ENCODE measurements around the gene HGFAC.

The HGFAC gene

DNA sequence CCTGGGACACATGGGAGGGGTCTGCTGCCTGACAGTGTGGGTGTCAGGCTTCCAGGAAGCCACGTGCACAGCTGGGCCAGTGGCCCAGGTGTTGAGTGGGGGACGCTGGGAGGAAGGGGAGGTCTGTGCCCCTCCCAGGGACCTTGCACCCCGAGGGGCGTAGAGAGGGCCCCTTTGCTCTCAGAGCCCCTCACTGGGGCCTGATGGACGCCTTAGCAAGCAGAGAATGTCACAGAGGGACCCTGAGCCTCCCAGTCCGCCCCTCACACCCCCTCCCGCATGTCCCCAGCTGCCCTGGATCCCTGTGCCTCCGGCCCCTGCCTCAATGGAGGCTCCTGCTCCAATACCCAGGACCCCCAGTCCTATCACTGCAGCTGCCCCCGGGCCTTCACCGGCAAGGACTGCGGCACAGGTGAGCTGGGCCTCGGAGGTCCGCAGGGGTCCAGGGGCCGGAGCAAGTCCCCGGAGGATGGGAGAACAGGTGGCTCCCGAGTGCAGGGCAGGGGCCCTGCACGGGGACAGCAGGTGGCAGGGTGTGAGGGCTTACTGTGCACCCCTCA lies 2.1 kb downstream of the HGFAC start:
- Histone ChIP-seq H3K4me3 (ENCODE audit: severe bottlenecking) (no peak overlapping the region), H3K9me3 (ENCODE audit: severe bottlenecking) (no peaks in the 10 kb centered on the region), H3K27ac (ENCODE audit: poor library complexity, severe bottlenecking) (no peak overlapping the region), H3K36me3 (ENCODE audit: low read depth) (no peaks in the 10 kb centered on the region), H3K4me1 (ENCODE audit: insufficient read depth, poor library complexity, severe bottlenecking) (peaks cover 12% of the 10 kb centered on the region), H3K27me3 (ENCODE audit: insufficient read depth, poor library complexity, severe bottlenecking) (no peaks in the 10 kb centered on the region)
- ATAC-seq (ENCODE audit: low read depth), result no peak
- TF ChIP-seq, protein P1, sequence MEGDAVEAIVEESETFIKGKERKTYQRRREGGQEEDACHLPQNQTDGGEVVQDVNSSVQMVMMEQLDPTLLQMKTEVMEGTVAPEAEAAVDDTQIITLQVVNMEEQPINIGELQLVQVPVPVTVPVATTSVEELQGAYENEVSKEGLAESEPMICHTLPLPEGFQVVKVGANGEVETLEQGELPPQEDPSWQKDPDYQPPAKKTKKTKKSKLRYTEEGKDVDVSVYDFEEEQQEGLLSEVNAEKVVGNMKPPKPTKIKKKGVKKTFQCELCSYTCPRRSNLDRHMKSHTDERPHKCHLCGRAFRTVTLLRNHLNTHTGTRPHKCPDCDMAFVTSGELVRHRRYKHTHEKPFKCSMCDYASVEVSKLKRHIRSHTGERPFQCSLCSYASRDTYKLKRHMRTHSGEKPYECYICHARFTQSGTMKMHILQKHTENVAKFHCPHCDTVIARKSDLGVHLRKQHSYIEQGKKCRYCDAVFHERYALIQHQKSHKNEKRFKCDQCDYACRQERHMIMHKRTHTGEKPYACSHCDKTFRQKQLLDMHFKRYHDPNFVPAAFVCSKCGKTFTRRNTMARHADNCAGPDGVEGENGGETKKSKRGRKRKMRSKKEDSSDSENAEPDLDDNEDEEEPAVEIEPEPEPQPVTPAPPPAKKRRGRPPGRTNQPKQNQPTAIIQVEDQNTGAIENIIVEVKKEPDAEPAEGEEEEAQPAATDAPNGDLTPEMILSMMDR (IDR thresholded peaks at IDR 0.05; ENCODE audit: poor library complexity, severe bottlenecking), result peak; percentile 81
- DNase-seq (ENCODE audit: low spot score), result no peak

DNA sequence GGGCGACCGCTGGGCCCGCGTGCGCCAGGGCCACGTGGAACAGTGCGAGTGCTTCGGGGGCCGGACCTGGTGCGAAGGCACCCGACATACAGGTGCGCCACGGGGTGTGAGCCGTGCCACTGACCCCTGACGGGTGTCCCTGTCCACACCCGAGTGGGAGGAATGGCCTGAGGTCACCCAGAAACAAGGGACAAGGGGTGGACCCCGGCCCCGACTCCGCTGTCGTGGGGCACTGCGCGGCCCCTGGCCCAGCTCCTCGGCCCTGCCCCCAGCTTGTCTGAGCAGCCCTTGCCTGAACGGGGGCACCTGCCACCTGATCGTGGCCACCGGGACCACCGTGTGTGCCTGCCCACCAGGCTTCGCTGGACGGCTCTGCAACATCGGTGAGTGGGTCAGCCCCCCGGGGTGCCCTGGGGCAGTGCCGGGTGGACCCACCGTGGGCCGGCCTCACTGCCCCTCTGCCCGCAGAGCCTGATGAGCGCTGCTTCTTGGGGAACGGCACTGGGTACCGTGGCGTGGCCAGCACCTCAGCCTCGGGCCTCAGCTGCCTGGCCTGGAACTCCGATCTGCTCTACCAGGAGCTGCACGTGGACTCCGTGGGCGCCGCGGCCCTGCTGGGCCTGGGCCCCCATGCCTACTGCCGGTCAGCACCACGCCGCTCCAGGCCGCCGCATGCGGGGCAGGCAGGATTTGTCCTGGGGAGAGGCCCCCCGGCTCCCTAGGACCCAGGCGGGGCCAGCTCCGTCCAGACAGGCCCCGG lies 2.8 kb downstream of the HGFAC start:
- no peak for ATAC-seq (ENCODE audit: low read depth)
- Histone ChIP-seq H3K4me1 (ENCODE audit: insufficient read depth, poor library complexity, severe bottlenecking) (peaks cover 12% of the 10 kb centered on the region), H3K27ac (ENCODE audit: poor library complexity, severe bottlenecking) (no peak overlapping the region), H3K9me3 (ENCODE audit: severe bottlenecking) (no peaks in the 10 kb centered on the region), H3K36me3 (ENCODE audit: low read depth) (no peaks in the 10 kb centered on the region), H3K27me3 (ENCODE audit: insufficient read depth, poor library complexity, severe bottlenecking) (no peaks in the 10 kb centered on the region), H3K4me3 (ENCODE audit: severe bottlenecking) (no peak overlapping the region)
- no peak for DNase-seq (ENCODE audit: low spot score)
- TF ChIP-seq, protein P1 (IDR thresholded peaks at IDR 0.05; ENCODE audit: poor library complexity, severe bottlenecking), result no peak

DNA sequence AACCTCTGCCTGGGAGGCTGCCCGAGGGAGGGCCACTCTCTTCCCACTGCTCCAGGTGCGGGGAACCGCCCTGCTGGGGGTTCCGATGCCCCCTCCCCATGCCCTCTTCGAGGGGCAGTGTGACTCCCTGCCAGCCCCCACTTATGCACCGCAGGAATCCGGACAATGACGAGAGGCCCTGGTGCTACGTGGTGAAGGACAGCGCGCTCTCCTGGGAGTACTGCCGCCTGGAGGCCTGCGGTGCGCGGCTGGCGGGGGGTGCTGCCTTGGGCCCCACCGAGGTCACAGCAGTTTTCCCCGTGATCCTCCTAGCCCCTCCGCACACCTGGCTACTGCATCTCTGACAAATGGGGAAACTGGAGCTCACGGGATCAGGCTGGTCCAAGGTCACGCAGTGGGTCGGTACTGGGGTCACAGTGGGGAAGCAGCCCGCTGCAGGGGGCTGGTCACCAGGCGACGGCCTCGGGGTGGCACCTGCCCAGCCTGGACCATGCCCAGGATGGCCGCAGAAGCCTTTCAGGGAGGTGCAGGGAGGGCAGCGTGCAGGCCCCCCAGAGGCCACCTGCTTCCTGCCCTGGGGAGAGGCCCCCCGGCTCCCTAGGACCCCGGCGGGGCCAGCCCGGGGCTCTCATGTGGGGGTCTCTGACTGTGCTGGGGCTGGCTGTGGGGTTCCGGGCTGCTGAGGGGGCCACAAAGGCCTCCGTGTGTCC lies 3.5 kb downstream of the HGFAC start:
- no peak for ATAC-seq (ENCODE audit: low read depth)
- DNase-seq (ENCODE audit: low spot score), result no peak
- TF ChIP-seq, protein P1 (IDR thresholded peaks at IDR 0.05; ENCODE audit: poor library complexity, severe bottlenecking), result no peak
- Histone ChIP-seq H3K4me3 (ENCODE audit: severe bottlenecking) (no peak overlapping the region), H3K9me3 (ENCODE audit: severe bottlenecking) (no peaks in the 10 kb centered on the region), H3K36me3 (ENCODE audit: low read depth) (no peaks in the 10 kb centered on the region), H3K27ac (ENCODE audit: poor library complexity, severe bottlenecking) (no peak overlapping the region), H3K4me1 (ENCODE audit: insufficient read depth, poor library complexity, severe bottlenecking) (peaks cover 5% of the 10 kb centered on the region), H3K27me3 (ENCODE audit: insufficient read depth, poor library complexity, severe bottlenecking) (no peaks in the 10 kb centered on the region)

DNA sequence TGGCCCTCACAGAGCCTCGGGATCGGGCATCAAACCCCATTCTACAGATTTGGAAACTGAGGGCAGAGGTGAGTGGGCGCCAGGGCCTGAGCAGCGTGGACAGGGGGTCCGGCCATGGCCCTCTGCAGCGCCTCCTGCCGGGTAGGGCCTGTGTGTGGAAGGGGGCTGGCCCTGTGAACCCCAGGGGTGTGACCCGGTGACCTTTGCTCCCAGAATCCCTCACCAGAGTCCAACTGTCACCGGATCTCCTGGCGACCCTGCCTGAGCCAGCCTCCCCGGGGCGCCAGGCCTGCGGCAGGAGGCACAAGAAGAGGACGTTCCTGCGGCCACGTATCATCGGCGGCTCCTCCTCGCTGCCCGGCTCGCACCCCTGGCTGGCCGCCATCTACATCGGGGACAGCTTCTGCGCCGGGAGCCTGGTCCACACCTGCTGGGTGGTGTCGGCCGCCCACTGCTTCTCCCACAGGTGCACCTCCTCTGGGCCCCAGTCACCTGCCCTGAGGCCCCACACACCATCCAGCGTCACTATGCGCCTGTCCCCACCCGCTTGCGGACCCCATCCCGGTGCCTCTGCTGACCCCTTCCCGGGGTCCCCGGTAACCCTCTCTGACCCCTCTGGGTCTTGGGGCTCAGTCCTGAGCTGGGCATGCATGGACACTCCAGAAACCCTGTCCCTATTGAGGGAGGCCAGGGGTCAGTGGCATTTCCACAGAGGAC lies 4.2 kb downstream of the HGFAC start:
- Histone ChIP-seq H3K27ac (ENCODE audit: poor library complexity, severe bottlenecking) (no peak overlapping the region), H3K4me3 (ENCODE audit: severe bottlenecking) (no peak overlapping the region), H3K4me1 (ENCODE audit: insufficient read depth, poor library complexity, severe bottlenecking) (peaks cover 1% of the 10 kb centered on the region), H3K36me3 (ENCODE audit: low read depth) (no peaks in the 10 kb centered on the region), H3K9me3 (ENCODE audit: severe bottlenecking) (no peaks in the 10 kb centered on the region), H3K27me3 (ENCODE audit: insufficient read depth, poor library complexity, severe bottlenecking) (no peaks in the 10 kb centered on the region)
- DNase-seq (ENCODE audit: low spot score) (no peak), ATAC-seq (ENCODE audit: low read depth) (no peak)
- TF ChIP-seq, protein P1 (IDR thresholded peaks at IDR 0.05; ENCODE audit: poor library complexity, severe bottlenecking), result no peak
